NB4 (cell line): ENCODE results near the gene MUC13.

Experiments
- DNase-seq: peaks from one replicate; pipeline ENCODE4 v3.0.0; 2010; ENCODE audit warnings: low read depth
- H3K4me3 ChIP-seq: one replicate; pipeline ENCODE4 v1.5.1; 2011; ENCODE audit warnings: mild to moderate bottlenecking, low read depth, low read length, moderate library complexity
- CTCF ChIP-seq: IDR thresholded peaks from one replicate; pipeline ENCODE4 v1.5.1; 2012; ENCODE audit warnings: low read depth, low read length
- MYC ChIP-seq: IDR thresholded peaks from 2 replicates; pipeline ENCODE4 v1.6.1; 2011; ENCODE audit warnings: low read depth, low read length
- POLR2A ChIP-seq: IDR thresholded peaks from 2 replicates; pipeline ENCODE4 v1.6.1; 2011; ENCODE audit warnings: mild to moderate bottlenecking; ENCODE audit not compliant: insufficient read length; ENCODE audit errors: extremely low read depth
- TF ChIP-seq, protein P1 (sequence below): IDR thresholded peaks from 2 replicates; pipeline ENCODE4 v1.6.1; 2011; ENCODE audit warnings: low read depth, low read length

Gene MUC13

DNA sequence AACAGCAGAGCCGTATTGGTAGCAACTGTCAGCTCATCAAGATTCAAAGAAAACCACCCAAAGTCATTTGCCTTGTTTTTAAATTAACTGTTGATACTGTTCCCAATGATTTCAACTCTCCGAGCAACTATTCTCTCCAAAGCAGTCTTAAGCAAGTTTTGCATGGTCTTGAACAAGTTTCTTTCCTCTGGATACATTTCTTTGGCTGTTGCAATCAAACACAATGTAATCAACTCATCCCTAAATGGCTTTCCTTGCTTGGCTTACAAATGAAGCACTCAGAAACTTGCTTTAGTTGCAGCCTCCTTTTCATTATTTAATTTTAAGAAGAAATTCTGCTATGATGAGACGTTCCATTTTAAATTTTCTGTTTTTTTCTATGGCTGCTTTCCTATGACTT, 15.5 kb upstream of the MUC13 start:
- DNase-seq: no peak
- H3K4me3 ChIP-seq: no peak overlapping the region
- TF ChIP-seq CTCF (no peak), POLR2A (no peak), MYC (no peak)
- TF ChIP-seq, protein P1, sequence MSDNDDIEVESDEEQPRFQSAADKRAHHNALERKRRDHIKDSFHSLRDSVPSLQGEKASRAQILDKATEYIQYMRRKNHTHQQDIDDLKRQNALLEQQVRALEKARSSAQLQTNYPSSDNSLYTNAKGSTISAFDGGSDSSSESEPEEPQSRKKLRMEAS: no peak

DNA sequence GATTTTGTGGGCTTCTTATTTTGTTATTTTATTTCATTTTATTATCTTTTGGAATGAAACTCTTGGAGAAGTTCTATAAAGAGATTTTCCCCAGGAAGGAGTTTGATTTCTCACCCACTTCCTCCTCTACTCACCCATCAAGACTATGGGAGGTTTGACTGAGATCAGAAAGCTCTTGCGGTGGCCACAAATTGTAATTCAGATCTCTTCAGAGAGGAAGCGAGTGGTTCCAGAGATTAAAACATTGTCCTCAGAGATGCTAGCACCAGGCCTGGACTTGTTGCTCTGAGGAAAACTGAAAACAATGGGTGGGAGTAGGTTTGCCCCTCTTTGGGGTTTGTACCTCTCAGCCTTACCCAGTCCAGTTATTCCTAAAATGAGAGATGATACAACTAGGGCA, 8.1 kb upstream of the MUC13 start:
- no peak overlapping the region for H3K4me3 ChIP-seq
- no peak for TF ChIP-seq MYC
- TF ChIP-seq POLR2A: no peak
- TF ChIP-seq CTCF: no peak
- TF ChIP-seq, protein P1: no peak
- DNase-seq: no peak

DNA sequence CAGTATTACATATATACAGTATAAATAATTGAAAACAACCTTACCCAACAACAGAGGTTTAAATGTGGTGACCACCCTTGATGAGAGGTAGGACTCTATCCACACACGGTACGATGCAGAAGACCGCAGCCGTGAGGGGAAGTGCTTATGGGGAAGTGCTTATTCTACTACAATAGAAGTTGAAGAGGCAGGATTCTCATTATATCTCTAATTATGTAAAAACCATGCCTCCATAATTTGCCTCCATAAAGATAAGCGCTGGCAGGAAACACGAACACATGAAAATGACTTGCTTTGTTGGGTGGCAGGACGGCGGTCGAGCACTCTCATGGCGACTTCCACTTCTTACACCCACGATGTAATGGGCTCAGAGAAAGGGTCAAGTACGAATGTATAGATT, 7.2 kb upstream of the MUC13 start:
- H3K4me3 ChIP-seq: no peak overlapping the region
- peak; percentile 68 for DNase-seq
- TF ChIP-seq POLR2A (no peak), CTCF (no peak), MYC (0 out of 2 replicates have a peak, but pooled peaks have one; percentile 26)
- TF ChIP-seq, protein P1: peak; percentile 31; the same call in 1 of the 2 replicates

DNA sequence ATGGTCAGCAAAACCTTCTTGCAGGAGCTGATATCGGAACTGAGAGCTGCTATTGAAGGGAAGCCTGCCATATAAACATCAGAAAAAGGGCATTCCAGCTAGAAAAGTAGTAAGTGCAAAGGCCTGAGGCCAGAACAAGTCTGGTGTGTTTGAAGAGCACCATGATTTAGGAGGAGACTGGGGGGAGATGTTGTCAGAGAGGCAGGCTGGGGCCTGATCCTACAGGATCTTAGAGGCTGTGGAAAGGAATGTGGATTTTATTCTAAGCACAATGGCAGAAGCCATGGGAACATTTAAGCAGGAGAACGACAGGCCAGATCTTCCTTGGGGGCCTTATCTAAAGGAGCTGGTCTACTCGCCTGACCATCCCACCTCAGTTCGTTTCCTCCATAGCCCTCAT, 5.1 kb upstream of the MUC13 start:
- TF ChIP-seq CTCF: no peak
- no peak for TF ChIP-seq MYC
- TF ChIP-seq POLR2A: no peak
- TF ChIP-seq, protein P1: no peak
- H3K4me3 ChIP-seq: no peak overlapping the region
- no peak for DNase-seq

- no peak overlapping the region for H3K4me3 ChIP-seq
- no peak for TF ChIP-seq CTCF
- TF ChIP-seq, protein P1: no peak
- no peak for TF ChIP-seq POLR2A
- TF ChIP-seq MYC: no peak
- DNase-seq: no peak
These were observed 4.3 kb upstream of the MUC13 start for GRCh38 chr3:124938896-124939295.

GRCh38 chr3:124937049-124937448, 2.5 kb upstream of the MUC13 start:
- TF ChIP-seq CTCF (no peak), POLR2A (no peak), MYC (no peak)
- TF ChIP-seq, protein P1: no peak
- no peak for DNase-seq
- H3K4me3 ChIP-seq: no peak overlapping the region
